SK-N-MC (cell line): ENCODE measurements around the gene SAMD11.

Experiments used
- EZH2 ChIP-seq: fragments of 200-600 bp; sonication (generic); IDR thresholded peaks from one replicate; pipeline ENCODE4 v1.6.1; 2017; ENCODE audit warnings: antibody characterized with exemption
- FOXP2 ChIP-seq: optimal IDR thresholded peaks from 2 replicates; pipeline ENCODE3; 2011; ENCODE audit warnings: mild to moderate bottlenecking, moderate library complexity; ENCODE audit not compliant: insufficient read depth; ENCODE audit errors: extremely low read length, control extremely low read depth
- POLR2AphosphoS5 ChIP-seq: IDR thresholded peaks from 2 replicates; pipeline ENCODE4 v1.6.1; 2012; ENCODE audit warnings: mild to moderate bottlenecking, low read depth, low read length, borderline replicate concordance

DNA sequence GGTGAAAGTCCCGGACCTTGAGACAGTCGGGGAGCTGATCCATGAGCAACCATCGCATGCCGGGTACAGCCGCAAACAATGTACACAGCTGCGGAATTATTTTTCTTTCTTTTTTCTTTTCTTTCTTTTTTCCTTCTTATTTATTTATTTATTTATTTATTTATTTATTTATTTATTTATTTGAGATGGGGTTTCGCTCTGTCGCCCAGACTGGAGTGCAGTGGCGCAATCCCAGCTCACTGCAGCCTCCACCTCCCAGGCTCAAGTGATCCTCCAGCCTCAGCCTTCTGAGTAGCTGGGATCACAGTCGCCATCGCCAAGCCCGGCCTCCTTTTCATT, 60.7 kb downstream of the SAMD11 start:
- TF ChIP-seq EZH2 (no peak), POLR2AphosphoS5 (no peak), FOXP2 (no peak)
